SK-N-SH treated with all-trans-retinoic acid at 6 μM for 48 hours (cell line): ENCODE results near the gene GREB1.

ENCODE experiments used
- ARNTL ChIP-seq: fragments of 450-650 bp; formaldehyde crosslinking; IDR thresholded peaks from 2 replicates; pipeline ENCODE4 v1.5.0; 2020; ENCODE audit warnings: low read depth, mild to moderate bottlenecking, moderate library complexity, borderline replicate concordance
- BACH2 ChIP-seq: fragments of 250-450 bp; sonication (Bioruptor Pico); IDR thresholded peaks from 2 replicates; pipeline ENCODE4 v1.9.0; 2021; ENCODE audit warnings: mild to moderate bottlenecking, borderline replicate concordance
- RARB ChIP-seq: fragments of 250-450 bp; sonication (Bioruptor Pico); IDR thresholded peaks from 2 replicates; pipeline ENCODE4 v1.8.0; 2021; ENCODE audit warnings: mild to moderate bottlenecking, moderate library complexity
- ZFP30 ChIP-seq: fragments of 450-650 bp; formaldehyde crosslinking; IDR thresholded peaks from 2 replicates; pipeline ENCODE4 v1.5.0; 2022; ENCODE audit warnings: mild to moderate bottlenecking, moderate library complexity
- ZNF8 ChIP-seq: fragments of 450-650 bp; formaldehyde crosslinking; IDR thresholded peaks from 2 replicates; pipeline ENCODE4 v1.5.0; 2020; ENCODE audit warnings: mild to moderate bottlenecking, moderate library complexity
- TF ChIP-seq, protein P1 (sequence below): fragments of 250-450 bp; sonication (Bioruptor Pico); IDR thresholded peaks from 2 replicates; pipeline ENCODE4 v1.8.0; 2020; ENCODE audit warnings: mild to moderate bottlenecking, moderate library complexity, borderline replicate concordance

DNA sequence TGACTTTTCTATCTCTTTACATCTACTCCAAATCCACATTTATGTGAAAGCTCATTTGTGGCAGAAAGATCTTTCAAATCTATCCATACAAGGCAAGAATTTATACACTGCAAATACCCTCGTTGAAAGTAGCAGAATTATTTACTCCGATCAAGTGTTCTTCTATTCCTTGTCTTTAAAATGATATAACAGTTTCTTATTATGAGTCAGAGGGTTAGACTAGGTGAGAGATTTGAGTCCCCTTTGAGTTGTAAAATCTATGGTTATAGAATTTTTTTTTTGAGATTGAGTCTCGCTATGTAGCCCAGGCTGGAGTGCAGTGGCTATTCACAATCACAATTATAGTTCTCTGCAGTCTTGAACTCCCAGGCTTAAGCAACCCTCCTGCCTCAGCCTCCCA is 5.6 kb upstream of the GREB1 start:
- TF ChIP-seq ZNF8 (CRISPR knock-in tag) = no peak
- no peak for TF ChIP-seq RARB (CRISPR knock-in tag)
- TF ChIP-seq ZFP30 (CRISPR knock-in tag) = no peak
- TF ChIP-seq BACH2 (CRISPR knock-in tag) = no peak
- TF ChIP-seq, protein P1, sequence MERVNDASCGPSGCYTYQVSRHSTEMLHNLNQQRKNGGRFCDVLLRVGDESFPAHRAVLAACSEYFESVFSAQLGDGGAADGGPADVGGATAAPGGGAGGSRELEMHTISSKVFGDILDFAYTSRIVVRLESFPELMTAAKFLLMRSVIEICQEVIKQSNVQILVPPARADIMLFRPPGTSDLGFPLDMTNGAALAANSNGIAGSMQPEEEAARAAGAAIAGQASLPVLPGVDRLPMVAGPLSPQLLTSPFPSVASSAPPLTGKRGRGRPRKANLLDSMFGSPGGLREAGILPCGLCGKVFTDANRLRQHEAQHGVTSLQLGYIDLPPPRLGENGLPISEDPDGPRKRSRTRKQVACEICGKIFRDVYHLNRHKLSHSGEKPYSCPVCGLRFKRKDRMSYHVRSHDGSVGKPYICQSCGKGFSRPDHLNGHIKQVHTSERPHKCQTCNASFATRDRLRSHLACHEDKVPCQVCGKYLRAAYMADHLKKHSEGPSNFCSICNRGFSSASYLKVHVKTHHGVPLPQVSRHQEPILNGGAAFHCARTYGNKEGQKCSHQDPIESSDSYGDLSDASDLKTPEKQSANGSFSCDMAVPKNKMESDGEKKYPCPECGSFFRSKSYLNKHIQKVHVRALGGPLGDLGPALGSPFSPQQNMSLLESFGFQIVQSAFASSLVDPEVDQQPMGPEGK (CRISPR knock-in tag) = no peak
- TF ChIP-seq ARNTL (CRISPR knock-in tag) = no peak
